ENCODE results near the gene EFNA5. TPM values are rescaled to one million over a fixed set of nuclear protein-coding genes. Genes with fewer than 3 reads are reported as not detected.
A peak's percentile ranks its signal among the peaks of the same experiment; 100 is the strongest.

Gene EFNA5
- total RNA-seq, 1 experiment from 2014 or later: 12.0 TPM

DNA sequence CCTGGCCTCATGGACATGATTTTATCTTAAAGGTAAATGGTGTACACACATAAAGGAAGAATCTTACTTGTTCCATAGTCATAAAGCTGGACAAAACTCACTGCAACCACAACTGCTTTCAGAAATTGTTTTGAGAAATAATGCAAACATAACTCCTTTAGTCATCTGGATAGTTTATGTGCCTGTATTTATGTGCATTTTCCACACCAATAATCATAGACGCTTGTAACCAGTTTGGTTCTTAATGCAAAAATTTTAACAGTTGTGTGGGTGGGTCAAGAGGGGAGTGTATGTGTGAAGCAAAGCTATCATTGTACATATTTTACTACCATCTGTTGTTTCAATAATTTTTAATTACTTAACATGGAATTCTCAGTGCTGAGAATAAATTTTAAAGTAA is 80.1 kb downstream of the EFNA5 start:
- in situ Hi-C loops (cut with HindIII; ENCODE audit: low pct_unique_long_range_greater_than_20kb, low sequenced_read_pairs): no loop called here
- DNase-seq (ENCODE audit: low read depth): no peak

- in situ Hi-C loops (cut with HindIII; ENCODE audit: low pct_unique_long_range_greater_than_20kb, low sequenced_read_pairs): no loop called here
- no peak for DNase-seq (ENCODE audit: low read depth)
These were observed 81.1 kb downstream of the EFNA5 start for GRCh38 chr5:107589520-107590193.

- in situ Hi-C loops (cut with HindIII; ENCODE audit: low pct_unique_long_range_greater_than_20kb, low sequenced_read_pairs): no loop called here
- DNase-seq (ENCODE audit: low read depth): no peak
These were observed 88.1 kb downstream of the EFNA5 start for GRCh38 chr5:107582625-107583024.

- in situ Hi-C loops (cut with HindIII; ENCODE audit: low pct_unique_long_range_greater_than_20kb, low sequenced_read_pairs): no loop called here
- DNase-seq (ENCODE audit: low read depth): no peak
These were observed 89.6 kb downstream of the EFNA5 start for GRCh38 chr5:107580889-107581820.

GRCh38 chr5:107578051-107578635 is 92.6 kb downstream of the EFNA5 start:
- in situ Hi-C loops (cut with HindIII; ENCODE audit: low pct_unique_long_range_greater_than_20kb, low sequenced_read_pairs): loop anchor here (10.0 kb wide), 1 partner anchor 87 kb away; no protein-coding TSS in a partner anchor
- no peak for DNase-seq (ENCODE audit: low read depth)

GRCh38 chr5:107577394-107577950 is 93.3 kb downstream of the EFNA5 start:
- no peak for DNase-seq (ENCODE audit: low read depth)
- in situ Hi-C loops (cut with HindIII; ENCODE audit: low pct_unique_long_range_greater_than_20kb, low sequenced_read_pairs): loop anchor here (10.0 kb wide), 1 partner anchor 87 kb away; no protein-coding TSS in a partner anchor

GRCh38 chr5:107576736-107577393 is 93.9 kb downstream of the EFNA5 start:
- no peak for DNase-seq (ENCODE audit: low read depth)
- in situ Hi-C loops (cut with HindIII; ENCODE audit: low pct_unique_long_range_greater_than_20kb, low sequenced_read_pairs): loop anchor here (10.0 kb wide), 1 partner anchor 88 kb away; no protein-coding TSS in a partner anchor

DNA sequence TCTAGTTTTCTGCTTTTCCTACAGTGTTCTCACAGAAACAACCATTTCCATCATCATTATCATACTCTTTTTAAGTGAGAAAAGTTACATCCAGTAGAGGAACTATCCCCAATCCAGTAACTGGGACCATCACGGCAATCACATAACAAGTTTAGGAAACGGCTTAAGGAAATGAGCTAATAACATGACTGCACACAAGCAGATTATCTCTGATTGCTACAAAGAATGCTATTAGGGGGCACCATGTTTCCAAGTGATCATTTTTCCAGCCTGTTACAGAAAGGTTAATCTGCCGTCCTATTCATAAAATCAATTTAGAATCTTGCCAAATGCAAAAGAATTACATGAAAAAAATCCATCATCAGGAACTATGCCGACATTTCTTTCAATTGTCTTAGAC is 94.6 kb downstream of the EFNA5 start:
- DNase-seq (ENCODE audit: low read depth): no peak
- in situ Hi-C loops (cut with HindIII; ENCODE audit: low pct_unique_long_range_greater_than_20kb, low sequenced_read_pairs): loop anchor here (10.0 kb wide), 1 partner anchor 89 kb away; no protein-coding TSS in a partner anchor

- no peak for DNase-seq (ENCODE audit: low read depth)
- in situ Hi-C loops (cut with HindIII; ENCODE audit: low pct_unique_long_range_greater_than_20kb, low sequenced_read_pairs): loop anchor here (10.0 kb wide), 1 partner anchor 91 kb away; no protein-coding TSS in a partner anchor
These were observed 96.5 kb downstream of the EFNA5 start for GRCh38 chr5:107574287-107574686.

- DNase-seq (ENCODE audit: low read depth): no peak
- in situ Hi-C loops (cut with HindIII; ENCODE audit: low pct_unique_long_range_greater_than_20kb, low sequenced_read_pairs): loop anchor here (10.0 kb wide), 1 partner anchor 92 kb away; no protein-coding TSS in a partner anchor
These were observed 97.9 kb downstream of the EFNA5 start for GRCh38 chr5:107572715-107573368.

DNA sequence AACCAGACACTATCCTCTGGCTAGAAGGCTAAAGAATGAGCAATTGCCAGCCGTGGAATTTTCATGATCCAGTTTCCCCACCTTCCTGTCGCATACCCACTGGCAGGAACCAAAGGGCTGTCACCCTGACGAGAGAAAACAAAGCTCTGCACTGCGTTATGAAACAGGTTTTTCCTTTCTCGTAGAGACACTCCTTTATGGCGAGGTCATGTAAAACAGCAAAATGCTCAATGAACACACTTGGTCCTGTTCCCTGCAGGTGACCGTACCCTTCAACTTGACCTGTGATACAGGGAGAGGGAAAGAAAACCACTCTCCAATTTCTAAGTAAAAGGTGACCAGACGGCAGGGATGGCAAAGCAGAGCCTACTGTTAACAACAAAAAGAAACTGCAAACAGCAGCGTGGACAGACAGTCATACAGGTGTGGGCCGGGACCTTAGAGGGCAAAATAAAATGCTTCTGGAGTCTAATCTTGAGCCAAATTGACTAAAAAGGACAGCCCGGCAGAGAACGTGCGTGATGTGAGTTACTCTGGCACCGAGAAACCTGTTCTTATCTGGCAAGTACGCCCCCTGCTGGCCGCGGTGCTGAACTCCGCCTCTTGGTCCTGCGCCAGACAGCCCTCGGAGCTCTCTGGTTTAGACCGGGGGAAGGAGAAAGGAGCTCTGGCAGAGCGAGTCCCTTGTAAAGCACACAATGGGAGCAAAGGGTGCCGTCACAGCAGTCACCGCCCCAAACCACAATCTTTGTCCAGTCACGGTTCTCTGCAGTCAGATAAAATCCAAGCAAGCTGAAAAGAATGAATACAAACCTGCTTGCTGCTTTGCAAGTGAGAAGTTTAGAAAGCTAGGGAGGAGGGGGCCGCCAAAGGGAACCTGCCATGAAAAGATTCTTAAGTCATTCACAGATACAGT is 98.9 kb downstream of the EFNA5 start:
- DNase-seq (ENCODE audit: low read depth): peak; percentile 97
- in situ Hi-C loops (cut with HindIII; ENCODE audit: low pct_unique_long_range_greater_than_20kb, low sequenced_read_pairs): loop anchor here (10.0 kb wide), 1 partner anchor 93 kb away; no protein-coding TSS in a partner anchor

DNA sequence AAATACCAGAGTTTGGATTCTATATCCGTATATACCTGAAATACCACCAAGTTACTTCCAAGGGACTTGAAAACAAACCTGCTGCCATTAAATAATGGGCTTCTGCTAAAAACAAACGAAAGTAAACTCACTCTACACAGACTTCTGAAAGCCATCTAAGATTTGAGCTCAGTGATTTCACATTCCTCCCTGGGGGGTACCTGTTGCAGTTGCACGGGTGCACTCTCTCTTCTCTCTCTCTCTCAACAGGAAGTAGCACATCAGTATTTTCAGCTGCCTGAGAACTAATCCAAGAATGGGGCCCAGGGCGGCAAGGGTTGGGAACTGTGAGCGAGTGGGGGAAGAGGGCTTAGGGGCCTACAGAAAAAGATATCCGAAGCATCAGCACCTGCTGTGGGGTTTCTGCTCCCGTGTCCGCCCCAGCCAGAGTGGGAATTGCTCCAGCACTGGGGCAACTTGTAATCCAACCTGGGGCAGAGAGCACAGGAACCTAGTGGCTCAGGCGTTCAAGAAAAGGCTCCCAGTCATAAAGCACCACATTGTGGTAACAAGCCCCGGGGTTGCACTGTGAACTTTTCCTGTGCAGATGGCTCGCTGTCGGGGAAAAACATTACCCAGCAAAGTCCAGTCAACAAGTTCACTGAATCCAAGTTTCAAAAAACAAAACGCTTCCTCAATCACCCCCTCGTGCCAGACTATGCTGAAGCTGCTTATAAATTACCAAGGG is 99.8 kb downstream of the EFNA5 start:
- DNase-seq (ENCODE audit: low read depth): peak; percentile 63
- in situ Hi-C loops (cut with HindIII; ENCODE audit: low pct_unique_long_range_greater_than_20kb, low sequenced_read_pairs): loop anchor here (10.0 kb wide), 1 partner anchor 94 kb away; no protein-coding TSS in a partner anchor

DNA sequence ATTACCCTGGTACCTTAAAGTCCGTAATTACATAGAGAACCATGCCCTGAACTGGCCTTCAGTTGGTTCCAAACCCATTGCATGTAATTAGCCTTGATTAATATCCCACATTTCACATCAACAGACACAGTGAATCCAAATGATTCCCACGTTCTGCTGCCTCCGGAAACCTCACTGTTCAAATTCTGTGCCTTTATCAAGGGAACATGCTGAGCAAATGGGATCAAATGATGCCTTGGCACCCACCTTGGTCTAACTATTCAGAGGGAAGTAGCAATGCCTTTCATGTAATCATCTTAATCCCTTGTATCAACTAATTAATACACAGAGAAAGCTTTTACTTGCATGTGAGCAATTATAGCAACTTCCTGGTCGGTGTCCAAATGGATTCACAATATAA is 100.6 kb downstream of the EFNA5 start:
- DNase-seq (ENCODE audit: low read depth): no peak
- in situ Hi-C loops (cut with HindIII; ENCODE audit: low pct_unique_long_range_greater_than_20kb, low sequenced_read_pairs): loop anchor here (10.0 kb wide), 1 partner anchor 95 kb away; no protein-coding TSS in a partner anchor

DNA sequence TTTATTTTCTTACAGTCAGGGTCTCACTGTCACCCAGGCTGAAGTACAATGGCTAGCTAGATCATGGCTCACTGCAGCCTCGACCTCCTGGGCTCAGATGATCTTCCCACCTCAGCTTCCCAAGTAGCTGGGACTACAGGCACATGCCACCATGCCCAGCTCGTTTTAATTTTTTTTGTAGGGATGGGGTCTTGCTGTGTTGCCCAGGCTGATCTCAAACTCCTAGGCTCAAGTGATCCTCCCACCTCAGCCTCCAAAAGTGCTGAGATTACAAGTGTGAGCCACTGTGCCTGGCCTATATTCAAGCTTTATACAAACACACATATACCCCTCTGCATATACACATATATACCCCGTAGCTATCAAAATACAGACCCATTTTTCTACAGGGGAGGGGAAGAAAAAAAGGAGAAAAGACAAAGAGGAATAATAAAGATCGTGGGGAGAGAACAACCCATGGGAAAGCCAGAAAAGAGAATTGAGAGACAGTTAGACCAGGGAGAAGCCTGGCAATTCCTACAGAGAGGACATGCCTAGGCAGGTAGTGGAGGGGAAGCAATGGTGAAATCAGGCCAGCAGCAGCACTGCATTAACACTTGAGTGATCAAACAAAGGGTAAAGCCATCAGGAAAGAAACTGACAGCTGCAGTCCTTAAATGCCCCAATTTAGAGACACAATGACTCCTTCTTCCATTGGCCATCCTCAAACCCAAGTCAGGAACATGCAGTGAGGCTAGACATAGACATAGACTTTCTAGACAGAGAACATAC is 102.7 kb downstream of the EFNA5 start:
- in situ Hi-C loops (cut with HindIII; ENCODE audit: low pct_unique_long_range_greater_than_20kb, low sequenced_read_pairs): no loop called here
- DNase-seq (ENCODE audit: low read depth): no peak

GRCh38 chr5:107566986-107567385 is 103.8 kb downstream of the EFNA5 start:
- no peak for DNase-seq (ENCODE audit: low read depth)
- in situ Hi-C loops (cut with HindIII; ENCODE audit: low pct_unique_long_range_greater_than_20kb, low sequenced_read_pairs): no loop called here
